Breast epithelium (tissue), 3 donors: ENCODE results near the gene TMEM45A.

Experiments
- POLR2A ChIP-seq: fragments of 450-650 bp; IDR thresholded peaks from one replicate; pipeline ENCODE4 v1.6.1; 2016; ENCODE audit warnings: antibody characterized with exemption, mild to moderate bottlenecking, moderate library complexity
- TF ChIP-seq, protein P1 (sequence below), 3 donors: fragments of 450-650 bp; IDR thresholded peaks; one replicate each; pipeline ENCODE4 v1.5.1; 2016 to 2017; ENCODE audit warnings: antibody characterized with exemption in 3 of 3, mild to moderate bottlenecking in 3 of 3, moderate library complexity in 3 of 3

DNA sequence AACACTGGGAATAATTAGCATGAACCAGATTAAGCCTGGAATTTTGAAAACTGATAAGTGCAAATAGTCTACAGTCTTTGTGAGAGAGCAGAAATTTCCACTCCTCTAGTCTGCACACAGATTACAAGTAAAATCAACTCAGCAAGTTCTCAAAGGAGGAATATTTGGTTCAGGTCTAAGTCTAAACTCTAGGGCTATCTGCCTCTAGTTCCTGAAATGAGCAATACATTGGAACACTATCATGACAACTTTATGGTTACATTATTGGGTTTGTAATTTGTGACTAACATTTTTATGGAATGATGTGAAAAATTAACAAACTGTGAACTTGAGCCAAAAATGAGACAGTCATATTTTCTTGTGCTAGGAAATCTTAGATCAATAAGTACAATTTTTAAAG, 86.2 kb downstream of the TMEM45A start:
- no peak for TF ChIP-seq POLR2A
- TF ChIP-seq, protein P1, sequence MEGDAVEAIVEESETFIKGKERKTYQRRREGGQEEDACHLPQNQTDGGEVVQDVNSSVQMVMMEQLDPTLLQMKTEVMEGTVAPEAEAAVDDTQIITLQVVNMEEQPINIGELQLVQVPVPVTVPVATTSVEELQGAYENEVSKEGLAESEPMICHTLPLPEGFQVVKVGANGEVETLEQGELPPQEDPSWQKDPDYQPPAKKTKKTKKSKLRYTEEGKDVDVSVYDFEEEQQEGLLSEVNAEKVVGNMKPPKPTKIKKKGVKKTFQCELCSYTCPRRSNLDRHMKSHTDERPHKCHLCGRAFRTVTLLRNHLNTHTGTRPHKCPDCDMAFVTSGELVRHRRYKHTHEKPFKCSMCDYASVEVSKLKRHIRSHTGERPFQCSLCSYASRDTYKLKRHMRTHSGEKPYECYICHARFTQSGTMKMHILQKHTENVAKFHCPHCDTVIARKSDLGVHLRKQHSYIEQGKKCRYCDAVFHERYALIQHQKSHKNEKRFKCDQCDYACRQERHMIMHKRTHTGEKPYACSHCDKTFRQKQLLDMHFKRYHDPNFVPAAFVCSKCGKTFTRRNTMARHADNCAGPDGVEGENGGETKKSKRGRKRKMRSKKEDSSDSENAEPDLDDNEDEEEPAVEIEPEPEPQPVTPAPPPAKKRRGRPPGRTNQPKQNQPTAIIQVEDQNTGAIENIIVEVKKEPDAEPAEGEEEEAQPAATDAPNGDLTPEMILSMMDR (IDR thresholded peaks at IDR 0.05): no peak
